Stimulated activated CD4-positive, alpha-beta T cell treated with anti-CD3 and anti-CD28 coated beads, Interleukin-2, amount 100 ng/mL, for 24 hours (primary cell): ENCODE data around the gene PACS2.
"Not testable (repeated sequence)": the region's sequence is repeated elsewhere in the genome, so short reads cannot be mapped to it uniquely, and the experiment has no call there.

Source experiments
- DNase-seq, 2 donors: peaks; one replicate each; pipeline ENCODE4 v3.0.0-alpha.2; 2020

Gene PACS2

GRCh38 chr14:105290621-105291346 is 23.8 kb upstream of the PACS2 start:
- DNase-seq: no peak

- peak; percentile 19 to 40 for DNase-seq
Observed at GRCh38 chr14:105292826-105293711, 21.5 kb upstream of the PACS2 start.

GRCh38 chr14:105294142-105294597 is 20.4 kb upstream of the PACS2 start:
- DNase-seq: peak; percentile 45 to 61

- not testable (repeated sequence) for DNase-seq
Observed at GRCh38 chr14:105297311-105297710, 17.2 kb upstream of the PACS2 start.

GRCh38 chr14:105299654-105300541 is 14.7 kb upstream of the PACS2 start:
- DNase-seq: peak; percentile 39 to 48

GRCh38 chr14:105300542-105301102 is 13.9 kb upstream of the PACS2 start, which contains the start of gene BRF1:
TSS of gene BRF1 (minus strand) at chr14:105301001. CDS start at chr14:105300629, 372 bp downstream.
- DNase-seq: peak; percentile 98 to 99

GRCh38 chr14:105301103-105301914 is 13.2 kb upstream of the PACS2 start:
- DNase-seq: peak; percentile 100

GRCh38 chr14:105301915-105302249 is 12.7 kb upstream of the PACS2 start:
- DNase-seq: not testable (repeated sequence)

- no peak for DNase-seq
Observed at GRCh38 chr14:105303949-105304348, 10.6 kb upstream of the PACS2 start.

- no peak for DNase-seq
Observed at GRCh38 chr14:105304565-105304964, 10.0 kb upstream of the PACS2 start.

GRCh38 chr14:105305345-105305744 is 9.2 kb upstream of the PACS2 start:
- no peak for DNase-seq

- DNase-seq: no peak
Observed at GRCh38 chr14:105305791-105306190, 8.8 kb upstream of the PACS2 start.

GRCh38 chr14:105307052-105307727 is 7.4 kb upstream of the PACS2 start:
- no peak for DNase-seq

GRCh38 chr14:105309371-105309770 is 5.2 kb upstream of the PACS2 start:
- no peak for DNase-seq

- no peak for DNase-seq
Observed at GRCh38 chr14:105311838-105312237, 2.7 kb upstream of the PACS2 start.

GRCh38 chr14:105312973-105313372 is 1.6 kb upstream of the PACS2 start:
- no peak for DNase-seq

- DNase-seq: no peak
Observed at GRCh38 chr14:105313381-105314286, 914 bp upstream of the PACS2 start.

GRCh38 chr14:105315211-105315721 is 718 bp downstream of the PACS2 start:
- DNase-seq: peak; percentile 41 to 53

- no peak for DNase-seq
Observed at GRCh38 chr14:105315941-105316576, 1.5 kb downstream of the PACS2 start.
